Umbilical cord (tissue), 2 donors: ENCODE results near the gene UBE2Z. TPM values are rescaled to one million over a fixed set of nuclear protein-coding genes. Genes with fewer than 3 reads are reported as not detected.
A peak's percentile ranks its signal among the peaks of the same experiment; 100 is the strongest.
"Not testable (repeated sequence)": the region's sequence is repeated elsewhere in the genome, so short reads cannot be mapped to it uniquely, and the experiment has no call there.

Experiments
- DNase-seq: peaks from one replicate; pipeline ENCODE4 v3.0.0-alpha.2; 2015; ENCODE audit warnings: low spot score
- total RNA-seq: library from RNA; depleted of rRNA; stranded (reverse); fragments of >200 nt; gene quantifications from one replicate; pipeline ENCODE4 v1.2.3, GENCODE V29; 2014; ENCODE audit warnings: low replicate concordance; ENCODE audit not compliant: insufficient read depth

UBE2Z gene
- total RNA-seq, 1 donor from 2014 or later = 32.0 TPM

- no peak for DNase-seq
Observed at GRCh38 chr17:48903401-48903800, 4.8 kb upstream of the UBE2Z start.

DNA sequence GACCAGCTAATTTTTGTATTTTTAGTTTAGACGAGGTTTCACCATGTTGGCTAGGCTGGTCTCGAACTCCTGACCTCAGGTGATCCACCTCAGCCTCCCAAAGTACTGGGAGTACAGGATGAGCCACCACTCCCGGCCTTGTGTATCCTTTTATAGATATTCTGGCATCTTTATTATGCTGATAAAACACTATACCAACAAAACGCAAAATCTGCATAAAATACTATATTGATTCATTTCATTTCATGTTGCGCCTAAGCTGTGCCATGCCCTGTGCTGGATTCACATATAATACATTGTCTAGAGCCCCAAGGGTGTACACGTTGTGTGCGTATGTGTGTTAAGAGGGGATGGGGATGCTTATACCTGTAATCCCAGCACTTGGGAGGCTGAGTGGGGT, 3.8 kb upstream of the UBE2Z start:
- DNase-seq = no peak

- no peak for DNase-seq
Observed at GRCh38 chr17:48905987-48906515, 2.2 kb upstream of the UBE2Z start.

GRCh38 chr17:48907713-48908046, 527 bp upstream of the UBE2Z start:
- no peak for DNase-seq

GRCh38 chr17:48908853-48909394, 717 bp downstream of the UBE2Z start:
- DNase-seq = peak; percentile 93

DNA sequence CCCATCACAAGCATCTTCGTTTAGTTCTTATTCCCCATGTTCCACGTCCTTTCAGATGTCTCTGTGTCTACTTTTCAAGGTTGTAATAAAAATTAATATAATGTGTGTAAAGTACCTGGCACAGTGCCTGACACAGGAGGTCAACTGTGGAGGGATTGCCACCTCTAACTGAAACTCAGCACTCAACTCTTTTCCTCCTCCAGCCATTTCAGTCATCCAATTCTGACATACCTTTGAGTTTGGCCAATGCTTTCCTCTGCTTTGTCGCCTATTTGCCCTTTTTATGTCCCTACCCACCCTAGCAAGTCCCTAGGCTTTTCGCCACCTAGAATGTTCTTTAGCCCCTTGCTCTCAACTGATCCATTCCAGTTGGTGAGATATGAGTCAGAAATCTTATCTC, 1.6 kb downstream of the UBE2Z start:
- DNase-seq = no peak

DNA sequence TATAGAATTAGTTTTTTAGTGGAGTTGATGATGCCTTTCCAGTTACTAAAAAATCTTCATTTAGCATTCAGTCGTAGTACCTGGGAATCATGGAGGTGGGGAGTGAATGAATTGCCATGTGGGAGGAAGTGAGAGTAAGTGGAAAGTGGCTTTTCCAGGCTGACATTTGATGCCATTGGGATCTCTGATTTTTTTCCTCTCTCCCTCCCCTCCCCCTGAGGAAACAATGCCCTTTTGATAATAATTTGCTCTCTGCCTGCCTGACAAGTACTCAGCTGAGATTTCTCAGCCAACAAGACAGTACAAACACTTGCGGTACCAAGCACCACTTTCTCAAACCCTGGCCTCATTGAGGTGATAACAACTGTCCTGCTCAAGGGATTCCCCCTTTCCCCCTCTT, 2.2 kb downstream of the UBE2Z start:
- no peak for DNase-seq

- no peak for DNase-seq
Observed at GRCh38 chr17:48912476-48912875, 4.3 kb downstream of the UBE2Z start.

GRCh38 chr17:48915459-48916282, 7.5 kb downstream of the UBE2Z start:
- DNase-seq = no peak

DNA sequence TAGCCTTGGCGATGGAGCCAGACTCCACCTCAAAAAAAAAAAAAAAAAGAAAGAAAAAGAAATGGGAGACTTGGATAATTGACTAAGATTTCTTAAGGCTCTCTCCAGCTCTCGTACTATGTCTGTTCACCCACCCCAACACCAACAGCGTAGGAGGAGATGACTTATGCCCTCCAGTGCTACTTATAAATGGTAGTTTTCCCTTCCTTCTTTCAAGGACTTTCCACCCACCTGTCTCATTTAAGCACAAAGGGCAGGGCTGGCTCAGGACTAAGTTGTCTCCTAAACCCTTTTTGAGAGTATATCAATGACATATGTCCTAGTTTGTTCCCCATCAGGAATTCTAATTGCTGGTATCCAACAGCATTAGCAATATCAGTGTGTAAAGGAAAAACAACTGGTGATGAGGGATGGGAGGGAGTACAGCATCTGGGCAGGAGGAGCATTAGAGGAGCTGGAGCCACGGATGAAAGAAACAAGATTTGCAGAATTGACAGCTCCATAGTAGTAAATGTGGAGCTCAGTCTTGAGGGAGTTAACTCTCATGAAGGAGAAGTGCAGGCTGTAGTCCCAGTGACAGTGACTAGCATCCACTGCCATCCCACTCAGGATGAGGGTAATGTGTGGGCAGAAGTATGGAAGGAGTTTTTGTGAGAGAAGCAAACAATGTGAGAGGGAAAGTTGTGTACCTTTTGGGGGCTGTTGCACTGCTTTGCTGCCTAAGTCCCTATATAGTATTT, 17.2 kb downstream of the UBE2Z start:
- DNase-seq = no peak

DNA sequence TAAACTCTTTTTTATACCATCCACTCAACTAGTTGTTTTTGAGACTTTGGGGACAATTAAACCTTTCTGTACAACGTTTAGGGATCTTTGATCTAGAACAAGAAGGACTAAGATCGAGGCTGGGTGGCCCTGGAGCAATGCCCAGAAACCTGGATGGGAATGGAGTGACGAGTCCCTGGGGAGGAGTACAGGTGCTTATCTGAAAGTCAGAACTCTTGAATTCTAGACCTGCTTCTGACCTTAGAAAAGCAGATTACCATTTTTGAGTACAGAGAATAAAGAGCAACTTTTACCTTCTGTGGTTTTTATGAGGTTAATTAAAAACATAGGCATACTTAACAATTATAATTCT, 17.8 kb downstream of the UBE2Z start:
- no peak for DNase-seq

DNA sequence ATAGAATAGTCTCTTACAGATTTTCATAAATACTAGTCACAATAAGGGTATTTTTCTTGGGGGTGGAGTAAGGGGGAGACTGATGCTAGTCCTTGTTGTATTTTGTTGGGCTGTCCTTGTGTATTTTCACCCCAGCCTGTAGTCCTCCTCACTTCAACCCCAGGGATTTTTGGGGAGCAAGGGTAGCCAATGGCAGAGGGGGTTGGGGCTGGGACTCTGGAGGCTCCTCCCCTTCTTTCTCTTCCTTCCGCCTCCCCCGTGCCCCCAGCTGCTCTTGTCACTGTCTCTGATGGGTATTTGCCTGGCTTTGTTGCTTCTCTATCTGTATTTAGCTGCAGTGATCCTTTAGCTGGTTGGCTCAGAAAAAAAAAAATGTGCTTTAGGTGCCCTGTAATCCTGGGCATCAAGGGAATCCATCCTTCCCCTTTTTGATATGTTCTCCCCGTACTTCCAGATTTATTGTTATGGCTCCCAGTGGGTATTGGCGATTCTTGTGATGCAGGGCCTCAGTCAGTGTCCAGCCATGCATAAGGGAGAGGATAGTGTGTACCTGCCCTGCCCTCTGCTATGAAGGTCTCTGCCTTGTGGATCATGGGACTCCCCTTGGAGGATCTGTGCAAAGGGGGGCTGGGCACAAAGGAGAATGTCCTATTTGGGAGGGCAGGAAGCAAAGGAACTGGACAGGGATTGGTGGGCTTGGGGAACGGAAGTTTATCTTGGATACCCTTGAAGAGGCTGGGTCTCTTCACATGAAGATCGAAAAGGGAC, 20.0 kb downstream of the UBE2Z start:
- no peak for DNase-seq

GRCh38 chr17:48928876-48929811, 20.9 kb downstream of the UBE2Z start:
- no peak for DNase-seq

DNA sequence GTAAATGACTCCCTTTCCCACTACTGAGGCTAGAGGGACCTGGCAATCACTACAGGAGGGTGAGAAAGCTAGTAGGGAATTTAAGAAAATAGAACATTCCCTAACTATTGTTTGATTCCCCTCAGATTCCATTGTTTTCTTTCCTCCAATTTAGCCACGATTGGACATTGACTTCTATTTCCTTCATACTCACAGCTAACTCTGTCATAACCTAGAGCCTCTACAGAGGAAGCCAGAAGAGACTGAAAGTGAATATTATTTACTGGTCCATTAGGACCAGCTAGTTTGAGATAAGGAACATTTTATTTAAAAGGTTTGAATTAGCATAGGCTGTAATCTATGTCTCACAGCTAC, 21.6 kb downstream of the UBE2Z start:
- DNase-seq = no peak

DNA sequence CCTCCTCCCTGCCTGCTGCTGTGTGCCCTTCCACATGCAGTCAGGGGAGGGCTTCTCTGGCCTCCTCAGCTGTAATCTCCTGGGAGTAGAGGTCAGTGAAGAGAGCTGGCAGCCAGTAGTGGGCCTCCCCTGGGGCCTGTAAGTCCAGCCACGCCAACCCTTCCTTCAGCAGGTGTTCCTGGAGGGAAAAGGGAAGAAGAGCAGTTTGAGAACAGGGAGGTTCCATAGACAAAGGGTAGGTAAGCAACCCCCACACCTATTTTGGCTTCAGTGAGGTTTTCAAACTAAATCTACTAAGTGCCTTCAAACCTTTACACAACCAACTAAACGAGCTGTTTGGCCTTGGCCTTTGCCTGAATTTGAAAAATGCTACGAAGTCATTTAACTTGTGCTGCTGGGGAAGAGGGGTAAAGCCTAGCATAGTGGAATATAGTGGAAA, 22.2 kb downstream of the UBE2Z start:
- no peak for DNase-seq

GRCh38 chr17:48933035-48933434, 24.8 kb downstream of the UBE2Z start:
- no peak for DNase-seq

GRCh38 chr17:48944515-48945260, 36.5 kb downstream of the UBE2Z start, which contains the start of gene SNF8:
Gene SNF8, minus strand, starts transcription at chr17:48944842. Its CDS starts 108 bp downstream, at chr17:48944734.
- peak; percentile 92 for DNase-seq

- DNase-seq = not testable (repeated sequence)
Observed at GRCh38 chr17:48945261-48945651, 37.0 kb downstream of the UBE2Z start.

DNA sequence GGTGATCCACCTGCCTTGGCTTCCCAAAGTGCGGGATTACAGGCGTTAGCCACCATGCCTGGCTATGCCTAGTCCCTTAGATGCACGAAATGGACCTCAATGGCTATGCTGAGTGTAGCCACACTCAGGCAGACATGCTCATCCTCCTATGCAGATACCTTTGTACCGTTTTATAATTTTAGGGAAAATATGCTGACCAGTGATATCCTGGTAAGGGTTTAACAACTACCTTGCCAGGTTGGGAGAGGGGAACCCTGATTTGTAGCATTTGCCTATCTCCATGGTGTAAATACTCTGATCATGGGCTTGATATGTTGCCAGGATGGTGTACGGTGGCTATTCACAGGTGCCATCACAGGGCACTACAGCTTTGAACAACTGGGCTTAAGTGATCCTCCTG, 43.4 kb downstream of the UBE2Z start:
- no peak for DNase-seq

- no peak for DNase-seq
Observed at GRCh38 chr17:48952904-48953303, 44.7 kb downstream of the UBE2Z start.
